GM21360 (cell line): ENCODE data around the gene NTN4.
"Not testable (repeated sequence)": the region's sequence is repeated elsewhere in the genome, so short reads cannot be mapped to it uniquely, and the experiment has no call there.

Experiments used
- ATAC-seq: cut with Tn5 transposase; IDR thresholded peaks from one replicate; pipeline ENCODE4 v1.9.1; 2021; ENCODE audit warnings: mild to moderate bottlenecking, moderate library complexity; ENCODE audit not compliant: unreplicated experiment

The NTN4 gene

GRCh38 chr12:95629392-95629791, 161.2 kb downstream of the NTN4 start:
- ATAC-seq: no peak

GRCh38 chr12:95626854-95627253, 163.7 kb downstream of the NTN4 start:
- no peak for ATAC-seq

- ATAC-seq: no peak
Observed at GRCh38 chr12:95625012-95625411, 165.6 kb downstream of the NTN4 start.

- no peak for ATAC-seq
Observed at GRCh38 chr12:95624589-95624988, 166.0 kb downstream of the NTN4 start.

GRCh38 chr12:95623554-95624170, 166.9 kb downstream of the NTN4 start:
- ATAC-seq: no peak

- ATAC-seq: no peak
Observed at GRCh38 chr12:95622879-95623278, 167.7 kb downstream of the NTN4 start.

GRCh38 chr12:95621725-95622124, 168.8 kb downstream of the NTN4 start:
- ATAC-seq: no peak

GRCh38 chr12:95620171-95620570, 170.4 kb downstream of the NTN4 start:
- ATAC-seq: no peak

- ATAC-seq: not testable (repeated sequence)
Observed at GRCh38 chr12:95616470-95616869, 174.1 kb downstream of the NTN4 start.

GRCh38 chr12:95615749-95616148, 174.8 kb downstream of the NTN4 start:
- no peak for ATAC-seq

- ATAC-seq: no peak
Observed at GRCh38 chr12:95614390-95614982, 176.1 kb downstream of the NTN4 start.

GRCh38 chr12:95613021-95613420, 177.5 kb downstream of the NTN4 start:
- no peak for ATAC-seq

- ATAC-seq: no peak
Observed at GRCh38 chr12:95611676-95612309, 178.8 kb downstream of the NTN4 start.

- no peak for ATAC-seq
Observed at GRCh38 chr12:95608252-95609033, 182.1 kb downstream of the NTN4 start.
